Keratinocyte (primary cell): ENCODE measurements around the gene DSCAM. TPM values are rescaled to one million over a fixed set of nuclear protein-coding genes. Genes with fewer than 3 reads are reported as not detected.

Experiments used
- DNase-seq: peaks from one replicate; pipeline ENCODE4 v3.0.0-alpha.2; 2011; ENCODE audit warnings: low read depth, missing footprints, low spot score
- FAIRE-seq: peaks from 2 replicates; lab custom pipeline; 2011; peaks lifted over from hg19 to GRCh38; lab: Jason Lieb, UNC
- H2AFZ ChIP-seq: 2 replicates; pipeline ENCODE4 v1.6.0; 2012; ENCODE audit warnings: low read length, control low read depth, inconsistent platforms; ENCODE audit not compliant: control insufficient read depth
- H3K27ac ChIP-seq: 2 replicates; pipeline ENCODE4 v1.5.1; 2011; ENCODE audit warnings: low read length; ENCODE audit not compliant: control insufficient read depth, insufficient read depth
- H3K27me3 ChIP-seq: 3 replicates; pipeline ENCODE4 v1.6.0; 2011; ENCODE audit warnings: low read length; ENCODE audit not compliant: control insufficient read depth, insufficient read depth; ENCODE audit errors: extremely low read depth
- H3K36me3 ChIP-seq, 2 experiments: 2 replicates in 1 of 2; 3 replicates in 1 of 2; pipeline ENCODE4 v1.5.1; 2011; ENCODE audit warnings: low read length in 2 of 2, mild to moderate bottlenecking in 1 of 2; ENCODE audit not compliant: control insufficient read depth in 2 of 2, insufficient read depth in 2 of 2; ENCODE audit errors: extremely low read depth in 1 of 2
- H3K4me1 ChIP-seq: 3 replicates; pipeline ENCODE4 v1.5.1; 2011; ENCODE audit warnings: low read length; ENCODE audit not compliant: control insufficient read depth, insufficient read depth; ENCODE audit errors: extremely low read depth
- H3K4me2 ChIP-seq: 3 replicates; pipeline ENCODE4 v1.6.0; 2011; ENCODE audit warnings: low read depth, low read length; ENCODE audit not compliant: control insufficient read depth, insufficient read depth; ENCODE audit errors: extremely low read depth
- H3K4me3 ChIP-seq, 3 experiments: fragments of 200-600 bp in 1 of 3; sonication (generic) in 1 of 3; 2 replicates in 2 of 3; 3 replicates in 1 of 3; pipeline ENCODE4 v1.5.1; 2011 to 2016; ENCODE audit warnings: low read length in 3 of 3, mild to moderate bottlenecking in 3 of 3, control low read depth in 2 of 3, inconsistent platforms in 1 of 3, low read depth in 1 of 3, mixed read lengths in 1 of 3, mixed run types in 1 of 3, moderate library complexity in 1 of 3; ENCODE audit not compliant: control insufficient read depth in 2 of 3, insufficient read depth in 2 of 3; ENCODE audit errors: extremely low read depth in 1 of 3
- H3K79me2 ChIP-seq: 2 replicates; pipeline ENCODE4 v1.6.0; 2012; ENCODE audit warnings: low read length; ENCODE audit not compliant: control insufficient read depth, insufficient read depth
- H3K9ac ChIP-seq: 3 replicates; pipeline ENCODE4 v1.6.0; 2011; ENCODE audit warnings: low read length; ENCODE audit not compliant: control insufficient read depth, insufficient read depth; ENCODE audit errors: extremely low read depth
- H3K9me1 ChIP-seq: 3 replicates; pipeline ENCODE4 v1.6.0; 2011; ENCODE audit warnings: low read length; ENCODE audit not compliant: control insufficient read depth, insufficient read depth; ENCODE audit errors: extremely low read depth
- H3K9me3 ChIP-seq: 2 replicates; pipeline ENCODE4 v1.5.1; 2012; ENCODE audit warnings: low read depth, low read length; ENCODE audit not compliant: control insufficient read depth
- H4K20me1 ChIP-seq: 3 replicates; pipeline ENCODE4 v1.6.0; 2011; ENCODE audit warnings: low read length; ENCODE audit not compliant: control insufficient read depth, insufficient read depth; ENCODE audit errors: extremely low read depth
- CTCF ChIP-seq, 3 experiments: IDR thresholded peaks in 1 of 3; conservative IDR thresholded peaks in 1 of 3; optimal IDR thresholded peaks in 1 of 3; 2 replicates in 2 of 3; 3 replicates in 1 of 3; pipeline versions ENCODE3 to v1.5.1; 2011; ENCODE audit warnings: low read length in 3 of 3, mild to moderate bottlenecking in 3 of 3, moderate library complexity in 2 of 3, control low read depth in 1 of 3, inconsistent platforms in 1 of 3; ENCODE audit not compliant: insufficient read depth in 2 of 3; ENCODE audit errors: extremely low read depth in 1 of 3
- EZH2 ChIP-seq: IDR thresholded peaks from one replicate; pipeline ENCODE4 v1.6.1; 2012; ENCODE audit warnings: inconsistent platforms, mild to moderate bottlenecking, low read length, moderate library complexity
- dilution Hi-C: fragments of 300-500 bp; cut with MboI; formaldehyde crosslinking; loops from one replicate; pipeline ENCODE4 v1.7.0; 2020; ENCODE audit warnings: low sequenced_read_pairs; ENCODE audit not compliant: extremely low pct_ligation_motif_present
- polyA plus RNA-seq, 5 experiments: library from polyadenylated mRNA; depleted of rRNA in 3 of 5; stranded (reverse) in 3 of 5; stranded (forward) in 1 of 5; unstranded in 1 of 5; fragments of >200 nt; gene quantifications; 1 replicate in 1 of 5; 2 replicates in 3 of 5; 3 replicates in 1 of 5; pipeline versions ENCODE4 v1.2.1 to v1.2.3, GENCODE V29; 2011 to 2012; ENCODE audit warnings: missing spikeins in 2 of 5, low read depth in 1 of 5, low replicate concordance in 1 of 5

The DSCAM gene
- polyA plus RNA-seq, 1 donor (not counting 4 experiments of a cell fraction or from before 2014, with no cell fraction given), result 2.1 TPM

GRCh38 chr21:40047993-40048730 is 798.8 kb downstream of the DSCAM start:
- Histone ChIP-seq H3K4me2 (no peak overlapping the region), H3K9me3 (no peaks in the 10 kb centered on the region), H3K79me2 (no peaks in the 10 kb centered on the region), H3K9ac (no peak overlapping the region), H3K4me1 (peaks cover 2% of the 10 kb centered on the region), H3K36me3 (no peaks in the 10 kb centered on the region), H2AFZ (no peak overlapping the region), H4K20me1 (no peaks in the 10 kb centered on the region), H3K4me3 (no peak overlapping the region), H3K27ac (no peak overlapping the region), H3K9me1 (no peaks in the 10 kb centered on the region), H3K27me3 (no peaks in the 10 kb centered on the region)
- no peak for DNase-seq
- TF ChIP-seq CTCF (optimal IDR thresholded peaks at IDR 0.05 in 1 of 3, IDR thresholded peaks at IDR 0.05 in 1 of 3, conservative IDR thresholded peaks at IDR 0.05 in 1 of 3; ENCODE audit: extremely low read depth in 1 of 3, insufficient read depth in 2 of 3, low read length in 3 of 3) (no peak), EZH2 (no peak)
- dilution Hi-C loops, result no loop called here
- FAIRE-seq, result no peak

- Histone ChIP-seq H3K4me2 (no peak overlapping the region), H3K4me3 (no peak overlapping the region), H4K20me1 (no peaks in the 10 kb centered on the region), H3K4me1 (peaks cover 2% of the 10 kb centered on the region), H3K27ac (no peak overlapping the region), H3K9me3 (no peaks in the 10 kb centered on the region), H3K9me1 (no peaks in the 10 kb centered on the region), H3K79me2 (no peaks in the 10 kb centered on the region), H2AFZ (no peak overlapping the region), H3K36me3 (peaks cover 0 to 2% of the 10 kb centered on the region in 2 experiments), H3K27me3 (no peaks in the 10 kb centered on the region), H3K9ac (no peak overlapping the region)
- dilution Hi-C loops, result no loop called here
- no peak for FAIRE-seq
- no peak for TF ChIP-seq CTCF (optimal IDR thresholded peaks at IDR 0.05 in 1 of 3, IDR thresholded peaks at IDR 0.05 in 1 of 3, conservative IDR thresholded peaks at IDR 0.05 in 1 of 3; ENCODE audit: extremely low read depth in 1 of 3, insufficient read depth in 2 of 3, low read length in 3 of 3)
- TF ChIP-seq EZH2, result no peak
- no peak for DNase-seq
Observed at GRCh38 chr21:40047211-40047610, 799.7 kb downstream of the DSCAM start.
